CD4-positive, alpha-beta T cell treated with Interferon alpha-2 for 1 hour (primary cell): ENCODE measurements around the gene EPG5.
A peak's percentile ranks its signal among the peaks of the same experiment; 100 is the strongest.
"Not testable (repeated sequence)": the region's sequence is repeated elsewhere in the genome, so short reads cannot be mapped to it uniquely, and the experiment has no call there.

Experiments used
- DNase-seq, 2 donors: peaks; one replicate each; pipeline ENCODE4 v3.0.0-alpha.2; 2020 to 2022

The EPG5 gene

GRCh38 chr18:45967007-45967706 lies at the start of gene EPG5:
TSS of gene EPG5 (minus strand) at chr18:45967329. CDS start at chr18:45967239, 90 bp downstream.
- DNase-seq = peak; percentile 93 to 95

DNA sequence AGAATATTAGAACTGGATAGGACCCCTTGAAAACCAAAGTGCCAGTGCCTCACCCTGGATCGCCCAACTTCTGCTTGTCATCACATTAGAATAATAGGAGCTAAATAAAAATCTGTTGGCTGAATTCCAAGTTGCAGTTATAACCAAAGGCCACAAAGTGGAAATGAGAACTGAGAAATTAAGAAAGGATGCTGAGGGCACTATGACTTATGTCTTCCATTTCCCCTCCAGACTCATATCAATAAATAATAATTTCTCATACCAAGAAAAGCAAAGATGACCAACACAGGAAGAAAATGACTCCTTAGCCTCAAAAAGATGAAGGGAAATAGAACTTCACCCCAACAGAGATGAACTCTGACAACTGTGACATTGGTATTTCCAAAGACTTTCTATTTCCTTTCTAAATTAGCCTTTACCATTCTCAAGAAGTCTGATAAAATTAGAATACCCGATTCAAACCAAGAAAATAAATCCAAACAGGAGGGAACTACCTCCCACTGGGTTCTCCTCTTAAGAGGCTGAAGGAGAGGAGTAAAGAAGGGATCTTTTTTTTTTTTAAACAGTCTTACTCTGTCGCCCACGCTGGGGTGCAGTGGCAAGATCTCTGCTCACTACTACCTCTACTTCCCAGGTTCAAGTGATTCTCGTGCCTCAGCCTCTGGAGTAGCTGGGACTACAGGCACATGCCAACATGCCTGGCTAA lies 46.5 kb upstream of the EPG5 start:
- DNase-seq = peak in 1 of 2 donors; percentile 12

DNA sequence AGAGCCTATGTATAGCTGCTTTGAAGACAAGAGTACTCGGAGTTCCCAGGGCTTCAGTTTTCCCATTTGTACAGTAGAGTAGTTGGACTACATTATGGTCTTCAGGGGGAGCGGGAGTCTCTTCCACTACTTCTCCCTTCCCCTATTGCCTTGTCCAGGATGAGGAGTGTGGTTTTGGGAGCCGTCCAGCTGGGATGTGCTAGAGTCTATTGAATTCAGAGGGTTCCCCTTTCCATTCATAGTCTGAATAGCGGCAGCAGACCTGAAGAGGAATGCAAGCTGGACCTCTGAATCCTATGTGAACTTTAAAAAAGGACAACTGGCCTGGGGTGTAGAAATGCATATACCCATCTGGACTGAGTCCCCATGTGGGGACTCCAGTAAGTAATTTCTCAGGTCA lies 43.5 kb upstream of the EPG5 start:
- DNase-seq = no peak

DNA sequence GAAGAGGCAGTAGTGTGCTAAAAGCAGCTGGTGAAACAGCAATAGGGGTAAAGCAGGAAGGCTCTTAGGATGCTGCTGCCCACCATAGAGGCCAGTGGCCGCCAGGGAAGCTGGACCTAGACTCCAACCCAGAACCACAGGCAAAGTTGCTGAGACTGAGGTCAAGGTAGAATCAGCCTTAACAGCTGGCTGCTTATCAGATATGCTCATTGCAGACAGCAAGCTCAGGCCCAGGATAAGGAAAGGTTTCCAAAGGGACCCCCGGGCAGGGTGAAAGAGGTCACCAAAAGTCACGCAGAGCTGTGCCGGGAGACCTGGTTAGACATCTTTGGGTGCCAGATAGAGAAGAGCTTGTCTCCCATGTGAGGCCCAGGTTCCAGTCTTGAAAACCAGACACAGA lies 42.9 kb upstream of the EPG5 start:
- no peak for DNase-seq

DNA sequence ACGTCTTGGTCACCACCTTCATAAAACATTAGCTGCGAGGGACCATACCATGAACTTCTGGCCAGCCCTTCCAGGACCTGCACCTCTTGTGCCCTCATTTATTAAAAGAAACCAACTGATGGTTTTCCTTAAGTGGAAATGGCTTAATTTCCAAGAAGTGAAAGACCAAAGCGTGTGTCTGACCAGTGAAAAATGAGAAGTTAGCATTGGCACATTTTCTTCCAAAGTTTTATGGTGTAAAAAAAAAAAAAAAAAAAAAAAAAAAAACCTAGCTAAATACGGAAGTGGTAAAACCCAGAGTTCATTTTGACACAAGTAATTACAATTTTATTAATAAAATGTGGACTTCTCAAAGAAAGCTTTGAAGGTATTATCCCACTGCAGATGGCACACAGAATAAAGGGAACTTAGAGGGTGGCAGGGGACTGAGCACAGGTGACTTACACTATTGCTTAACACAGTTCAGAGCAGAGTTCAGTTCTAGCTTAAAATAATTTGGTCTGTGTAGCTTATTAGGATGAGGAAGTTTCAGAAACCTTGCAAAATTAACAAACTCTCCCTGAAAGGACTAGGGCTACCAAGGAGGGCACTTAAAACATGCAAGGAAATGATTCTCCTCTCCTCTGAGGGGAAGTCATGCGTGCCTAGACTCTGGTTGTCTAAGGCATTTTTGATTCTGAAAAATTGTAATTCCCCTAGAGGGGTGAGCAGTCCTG lies 42.2 kb upstream of the EPG5 start:
- peak; percentile 14 to 46 for DNase-seq

DNA sequence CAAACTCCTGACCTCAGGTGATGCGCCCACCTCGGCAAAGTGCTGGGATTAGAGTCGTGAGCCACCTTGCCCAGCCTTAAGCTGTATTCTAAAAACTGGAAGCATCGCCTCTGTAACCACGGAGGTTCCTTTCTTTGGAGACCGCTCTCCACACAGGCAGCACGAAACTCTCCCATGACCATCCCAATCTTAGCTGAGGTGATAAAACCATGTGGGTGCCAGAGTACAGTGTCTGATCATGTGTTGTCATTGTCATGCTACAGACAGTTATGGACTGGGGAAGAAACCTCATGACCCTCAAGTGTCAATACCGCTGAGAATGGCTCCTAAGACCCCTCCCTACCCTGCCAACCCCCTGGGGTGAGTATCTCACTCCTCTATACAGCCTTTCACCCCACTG lies 41.4 kb upstream of the EPG5 start:
- no peak for DNase-seq

- DNase-seq = no peak
Observed at GRCh38 chr18:46007165-46007564, 40.0 kb upstream of the EPG5 start.

GRCh38 chr18:46002934-46003333 lies 35.8 kb upstream of the EPG5 start:
- no peak for DNase-seq

DNA sequence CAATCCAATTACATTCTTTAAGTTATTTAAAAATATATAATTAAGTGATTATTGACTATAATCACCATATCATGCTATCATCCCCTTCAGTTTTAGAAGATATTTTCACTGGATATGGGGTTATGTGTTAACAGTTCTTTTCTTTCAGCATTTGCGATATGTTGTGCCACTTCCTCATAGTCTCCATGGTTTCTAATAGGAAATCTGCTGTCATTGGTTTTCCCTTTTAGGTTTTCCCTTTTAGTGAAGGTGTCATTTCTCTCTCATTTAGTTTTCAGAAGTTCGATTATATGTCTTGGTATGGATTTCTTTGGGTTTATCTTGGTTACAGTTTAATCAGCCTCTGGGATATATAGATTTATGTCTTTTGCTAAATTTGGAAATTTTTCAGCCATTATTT lies 34.8 kb upstream of the EPG5 start:
- DNase-seq = no peak

- no peak for DNase-seq
Observed at GRCh38 chr18:46001074-46001473, 33.9 kb upstream of the EPG5 start.

GRCh38 chr18:45999536-45999935 lies 32.4 kb upstream of the EPG5 start:
- DNase-seq = no peak

- peak in 1 of 2 donors; percentile 49 for DNase-seq
Observed at GRCh38 chr18:45998244-45998643, 31.1 kb upstream of the EPG5 start.

- DNase-seq = peak in 1 of 2 donors; percentile 37
Observed at GRCh38 chr18:45997700-45998151, 30.6 kb upstream of the EPG5 start.

DNA sequence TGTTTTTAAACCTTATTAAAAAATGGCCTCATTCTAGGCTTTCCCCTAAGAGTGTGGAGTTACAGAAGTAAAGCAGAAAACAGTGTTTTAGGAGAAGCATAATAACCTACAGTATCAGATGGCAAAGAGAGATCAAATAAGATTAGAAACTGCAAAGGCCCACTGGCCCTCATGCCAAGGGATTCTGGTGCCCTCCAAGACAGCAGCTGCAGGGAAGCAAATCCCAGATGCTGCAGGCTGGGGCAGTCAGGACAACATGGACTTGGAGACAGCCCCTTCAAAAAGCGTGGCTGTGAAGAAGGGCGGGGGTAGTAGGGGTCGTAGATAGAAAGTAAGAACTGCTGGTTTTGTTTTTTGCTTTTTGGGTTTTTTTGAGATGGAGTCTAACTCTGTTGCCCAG lies 28.3 kb upstream of the EPG5 start:
- DNase-seq = no peak

- DNase-seq = no peak
Observed at GRCh38 chr18:45993438-45993837, 26.3 kb upstream of the EPG5 start.

GRCh38 chr18:45992527-45992926 lies 25.4 kb upstream of the EPG5 start:
- not testable (repeated sequence) for DNase-seq

DNA sequence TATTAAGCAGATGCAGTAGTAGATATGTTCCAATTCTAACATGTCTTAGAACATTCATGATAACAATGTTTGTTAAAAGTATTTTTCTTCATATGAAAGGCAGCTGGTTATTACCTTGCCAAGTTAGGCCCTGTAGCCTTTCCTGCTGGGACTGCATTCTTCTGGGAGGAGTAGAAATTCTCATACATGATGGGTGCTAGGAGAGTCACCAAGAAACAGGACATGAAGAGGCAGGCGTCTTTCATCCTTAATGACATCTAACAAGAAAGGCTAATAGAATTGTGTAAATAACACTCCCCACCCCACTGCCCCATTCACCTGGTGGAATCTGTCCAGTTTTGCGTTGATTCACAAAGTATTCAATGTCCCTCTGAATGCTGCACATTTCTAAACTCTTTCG lies 24.7 kb upstream of the EPG5 start:
- DNase-seq = no peak

- DNase-seq = no peak
Observed at GRCh38 chr18:45984546-45985235, 17.6 kb upstream of the EPG5 start.

GRCh38 chr18:45981821-45982220 lies 14.7 kb upstream of the EPG5 start:
- DNase-seq = no peak

GRCh38 chr18:45980229-45980628 lies 13.1 kb upstream of the EPG5 start:
- no peak for DNase-seq

- no peak for DNase-seq
Observed at GRCh38 chr18:45978084-45978483, 11.0 kb upstream of the EPG5 start.

DNA sequence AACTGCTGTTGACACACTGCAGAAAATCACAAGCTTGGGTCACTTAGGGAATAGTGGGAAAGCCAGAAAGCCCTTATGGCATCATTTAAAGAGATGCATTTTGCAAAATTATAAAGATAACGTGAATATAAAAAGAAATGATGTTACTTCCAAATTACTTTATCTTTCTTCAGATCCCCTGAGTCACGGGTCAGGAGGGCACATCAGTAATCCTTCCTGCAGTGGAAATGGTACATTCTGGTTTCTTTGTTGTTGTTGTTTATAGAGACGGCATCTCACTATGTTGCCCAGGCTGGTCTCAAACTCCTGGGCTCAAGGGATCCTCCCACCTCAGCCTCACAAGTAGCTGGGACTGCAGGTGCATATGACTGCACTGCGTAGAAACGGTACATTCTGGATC lies 9.8 kb upstream of the EPG5 start:
- DNase-seq = no peak

GRCh38 chr18:45976566-45976965 lies 9.4 kb upstream of the EPG5 start:
- no peak for DNase-seq
